ENCODE data around the gene CLSTN3.

Gene CLSTN3

DNA sequence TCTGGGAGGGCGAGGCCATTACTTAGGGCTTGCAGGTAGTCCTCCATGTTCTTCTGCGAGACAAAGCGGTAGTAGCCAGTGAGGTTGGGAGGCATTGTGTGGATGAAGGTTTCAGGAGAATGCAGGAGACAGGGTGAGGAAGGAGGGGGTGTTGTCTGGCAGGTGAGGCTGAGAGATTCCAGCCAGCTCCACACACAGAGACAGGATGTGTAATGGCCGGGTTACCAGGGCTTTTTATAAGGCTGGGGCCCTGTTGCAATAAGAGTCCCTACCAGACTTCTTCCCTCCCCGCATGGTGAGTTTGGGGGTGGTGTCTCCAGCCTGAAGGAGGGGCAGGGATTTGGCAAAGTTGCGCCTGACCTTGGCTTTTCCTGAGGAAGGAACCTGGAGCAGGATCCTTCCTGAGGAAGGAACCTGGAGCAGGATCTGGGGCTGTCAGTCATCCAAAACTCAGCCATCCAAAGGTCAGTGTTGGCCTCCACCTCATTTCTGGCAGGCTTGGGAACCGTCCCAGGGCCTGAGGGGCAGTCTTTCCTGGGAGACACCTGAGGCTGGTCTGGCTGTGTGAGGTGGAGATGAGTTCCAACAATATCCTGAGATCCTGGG, 1.4 kb upstream of the CLSTN3 start, which contains the start of gene RBP5:
Gene RBP5, minus strand, starts transcription at position 209 of the 606 bp plus-strand sequence. Its CDS starts 114 bp downstream, at position 95.
- DNase-seq = no peak

DNA sequence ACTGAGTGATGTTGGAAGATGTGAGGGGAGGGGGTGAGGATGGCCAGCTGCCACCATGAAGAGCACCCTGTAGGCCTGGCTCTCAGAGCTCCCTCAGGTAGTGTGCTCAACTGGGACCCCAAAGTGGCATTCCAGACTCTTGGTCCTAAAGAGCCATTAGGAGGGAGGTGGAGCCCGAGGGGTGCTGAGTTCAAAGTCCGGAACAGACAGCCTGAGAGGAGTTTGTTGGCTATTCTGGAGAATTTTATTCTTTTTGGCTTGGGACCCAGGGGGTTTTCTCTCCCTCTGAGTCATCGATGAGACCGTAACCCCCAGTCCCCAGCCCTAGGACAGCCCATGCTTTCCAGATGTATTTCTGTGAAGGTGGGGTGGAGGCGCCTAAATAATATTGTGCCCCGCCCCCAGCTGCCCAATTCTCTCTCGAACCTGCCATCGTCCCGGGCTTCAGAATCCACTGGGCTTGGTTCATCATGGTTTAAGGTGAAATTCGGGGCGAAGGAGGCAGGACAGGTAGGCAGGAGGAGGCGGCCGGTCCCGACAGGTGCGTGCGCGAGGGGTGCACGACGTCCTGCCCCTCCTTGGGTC, 792 bp upstream of the CLSTN3 start:
- DNase-seq = no peak

DNA sequence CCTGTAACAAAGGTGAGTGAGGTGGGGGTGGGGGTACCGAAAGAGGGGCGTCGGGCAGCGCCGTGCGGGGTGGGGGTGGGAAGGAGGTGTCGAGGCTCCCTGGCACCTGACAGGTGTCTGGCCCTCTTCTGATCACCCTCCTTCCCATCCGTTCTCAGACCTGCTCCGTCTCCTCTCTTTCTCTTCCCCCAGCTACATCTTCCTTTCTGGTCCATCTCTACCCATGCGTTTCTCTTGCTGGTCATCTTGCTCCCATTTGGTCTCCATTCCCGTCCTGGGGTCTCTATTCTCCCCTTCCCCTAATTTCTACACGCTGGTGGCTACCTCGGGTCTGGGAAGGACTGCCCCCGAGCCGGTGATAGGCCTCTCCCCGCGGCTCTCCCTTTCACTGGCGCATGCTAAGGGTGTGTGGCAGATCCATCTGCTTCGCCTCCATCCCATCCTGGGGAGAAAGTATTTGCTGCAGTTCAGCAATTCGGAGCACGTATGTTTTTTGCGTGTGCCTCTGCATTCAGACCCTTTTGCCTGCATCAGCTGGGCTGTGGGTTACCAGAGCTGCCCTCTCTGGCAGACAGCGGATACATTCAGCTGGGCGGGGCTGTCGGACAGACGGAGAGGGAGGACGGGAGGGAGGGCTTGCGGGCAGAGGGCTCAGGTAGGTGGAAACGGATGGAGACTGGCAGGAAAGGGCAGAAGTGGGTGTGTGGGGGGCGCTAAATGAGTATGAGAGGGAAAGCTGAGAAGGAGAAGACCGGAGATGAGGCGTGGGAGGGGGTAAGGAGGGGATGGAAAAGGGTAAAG, 730 bp downstream of the CLSTN3 start:
- DNase-seq = peak; percentile 93

GRCh38 chr12:7131502-7131866, 1.3 kb downstream of the CLSTN3 start:
- no peak for DNase-seq

GRCh38 chr12:7134396-7135166, 4.4 kb downstream of the CLSTN3 start:
- DNase-seq = no peak

DNA sequence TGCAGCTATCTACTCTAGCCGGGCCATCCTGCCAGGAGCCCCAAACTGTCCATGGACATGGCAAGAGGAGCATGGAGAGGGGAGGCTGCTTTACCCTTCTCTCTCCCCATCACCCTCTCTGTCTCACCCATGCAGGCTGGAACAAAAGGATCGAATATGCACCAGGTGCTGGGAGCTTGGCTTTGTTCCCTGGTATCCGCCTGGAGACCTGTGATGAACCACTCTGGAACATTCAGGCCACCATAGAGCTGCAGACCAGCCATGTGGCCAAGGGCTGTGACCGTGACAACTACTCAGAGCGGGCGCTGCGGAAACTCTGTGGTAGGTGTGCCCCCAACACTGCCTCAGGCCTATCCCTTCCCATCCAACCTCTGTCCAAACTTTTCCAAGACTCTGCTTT, 5.9 kb downstream of the CLSTN3 start:
- DNase-seq = no peak

DNA sequence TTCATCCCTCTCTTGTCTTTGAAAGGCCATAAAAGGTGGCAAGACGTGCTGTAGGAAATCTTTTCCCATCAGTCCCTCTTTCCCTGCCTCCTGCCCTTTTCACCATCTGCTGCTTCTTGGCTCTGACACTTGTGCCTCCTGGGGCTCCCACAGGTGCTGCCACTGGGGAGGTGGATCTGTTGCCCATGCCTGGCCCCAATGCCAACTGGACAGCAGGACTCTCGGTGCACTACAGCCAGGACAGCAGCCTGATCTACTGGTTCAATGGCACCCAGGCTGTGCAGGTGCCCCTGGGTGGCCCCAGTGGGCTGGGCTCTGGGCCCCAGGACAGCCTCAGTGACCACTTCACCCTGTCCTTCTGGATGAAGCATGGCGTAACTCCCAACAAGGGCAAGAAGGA, 6.5 kb downstream of the CLSTN3 start:
- no peak for DNase-seq

- DNase-seq = no peak
These were observed 7.7 kb downstream of the CLSTN3 start for GRCh38 chr12:7137908-7138307.

- no peak for DNase-seq
These were observed 9.0 kb downstream of the CLSTN3 start for GRCh38 chr12:7139200-7139599.

GRCh38 chr12:7141351-7142005, 11.3 kb downstream of the CLSTN3 start:
- no peak for DNase-seq

DNA sequence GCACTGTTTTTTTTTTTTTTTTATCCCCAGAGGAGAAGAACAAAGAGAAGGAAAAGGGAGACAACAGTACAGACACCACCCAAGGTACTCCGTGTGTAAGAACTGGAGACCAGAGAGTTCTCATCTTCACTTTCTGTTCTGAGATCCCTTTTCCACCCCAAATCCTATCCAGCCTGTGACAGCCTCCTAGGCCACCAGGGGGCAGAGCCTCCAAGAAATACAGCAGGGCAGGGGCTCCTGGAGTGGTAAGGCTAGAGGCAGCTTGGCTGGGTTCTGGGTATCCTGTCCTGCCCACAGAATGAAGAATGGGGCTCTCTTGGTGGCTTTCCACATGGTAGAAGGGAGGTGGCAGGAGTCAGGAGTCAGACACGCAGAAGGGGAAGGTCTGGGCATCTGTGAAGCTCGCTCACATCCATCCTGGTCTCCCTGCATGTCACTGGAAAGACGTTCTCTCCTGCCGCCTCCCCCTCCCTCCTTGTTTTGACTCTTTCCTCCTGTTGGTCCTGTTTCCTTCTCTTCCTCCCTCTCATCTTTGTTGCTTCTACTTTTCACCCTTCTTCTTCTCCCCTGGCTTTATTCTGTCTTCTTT, 12.0 kb downstream of the CLSTN3 start:
- peak; percentile 76 for DNase-seq

GRCh38 chr12:7142809-7143465, 12.8 kb downstream of the CLSTN3 start:
- no peak for DNase-seq

DNA sequence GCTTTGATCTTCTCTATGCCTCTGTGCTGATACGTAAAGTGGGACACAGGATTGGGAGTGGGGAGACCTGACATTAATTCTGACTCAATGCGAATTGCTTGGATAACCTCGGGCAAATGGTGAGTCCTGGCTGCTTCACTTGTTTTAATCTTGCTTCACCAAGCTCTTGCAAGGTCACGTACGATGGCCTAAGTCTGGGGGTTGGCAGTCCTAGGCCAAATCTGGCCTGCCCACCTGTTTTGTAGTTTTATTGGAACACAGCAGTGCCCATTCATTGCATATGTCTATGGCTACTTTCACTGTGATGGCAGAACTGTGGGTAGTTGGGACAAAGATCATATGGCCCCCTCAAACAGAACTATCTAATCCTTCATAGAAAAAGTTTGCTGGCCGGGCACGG, 13.4 kb downstream of the CLSTN3 start:
- DNase-seq = no peak

DNA sequence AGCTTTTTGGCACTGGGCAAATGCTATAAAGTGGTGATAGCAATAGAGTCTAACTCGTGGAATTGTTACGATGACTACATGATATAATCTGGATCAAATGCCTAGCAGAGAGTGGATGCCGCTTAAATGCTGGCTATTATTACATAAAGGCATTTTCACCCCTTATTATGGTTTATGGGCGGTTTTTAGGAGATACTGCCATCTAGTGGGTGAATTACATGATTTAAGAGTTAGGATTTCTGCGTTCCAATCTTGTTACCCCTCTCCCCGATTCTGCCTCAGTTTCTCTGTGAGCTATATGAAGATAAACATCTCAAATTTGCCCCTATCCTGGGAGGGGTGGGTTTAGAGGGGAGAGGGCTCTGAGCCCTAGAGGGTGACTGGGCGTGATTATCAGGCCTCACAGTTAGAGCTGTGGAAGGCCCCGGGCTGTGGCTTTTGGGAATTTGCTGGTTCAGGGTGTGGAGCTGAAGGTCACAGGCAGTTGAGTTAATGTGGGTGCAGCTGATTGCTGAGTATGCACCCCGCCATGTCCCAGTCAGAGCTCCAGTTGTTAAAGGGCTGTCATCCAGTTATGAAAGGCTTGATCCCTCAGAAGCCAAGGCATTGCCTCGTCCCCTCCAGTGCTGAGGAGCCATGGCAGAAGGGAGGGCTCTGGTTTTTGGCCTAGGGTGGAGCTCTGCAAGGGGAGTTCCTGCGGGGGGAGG, 14.4 kb downstream of the CLSTN3 start:
- DNase-seq = peak; percentile 96

DNA sequence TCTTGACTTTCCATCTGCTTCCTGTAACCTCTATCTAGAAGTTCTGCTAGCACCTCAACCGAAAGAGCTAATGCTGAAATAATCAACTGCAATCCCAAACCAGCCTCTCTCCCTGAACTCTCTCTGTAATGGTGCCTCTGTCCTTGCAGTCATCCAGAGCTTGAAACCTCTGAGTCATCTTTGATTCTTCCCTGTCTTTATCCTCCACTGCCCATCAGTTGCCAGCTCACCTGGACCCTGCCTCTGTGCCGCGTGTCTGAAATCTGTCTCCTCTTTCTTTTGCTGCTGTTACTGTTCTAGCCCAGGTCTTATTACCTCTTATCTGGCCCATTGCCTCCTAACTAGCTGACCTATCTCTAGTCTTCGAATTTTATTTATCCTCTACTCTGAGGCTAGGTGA, 15.5 kb downstream of the CLSTN3 start:
- DNase-seq = no peak

- DNase-seq = peak; percentile 54
These were observed 16.1 kb downstream of the CLSTN3 start for GRCh38 chr12:7146228-7146627.

DNA sequence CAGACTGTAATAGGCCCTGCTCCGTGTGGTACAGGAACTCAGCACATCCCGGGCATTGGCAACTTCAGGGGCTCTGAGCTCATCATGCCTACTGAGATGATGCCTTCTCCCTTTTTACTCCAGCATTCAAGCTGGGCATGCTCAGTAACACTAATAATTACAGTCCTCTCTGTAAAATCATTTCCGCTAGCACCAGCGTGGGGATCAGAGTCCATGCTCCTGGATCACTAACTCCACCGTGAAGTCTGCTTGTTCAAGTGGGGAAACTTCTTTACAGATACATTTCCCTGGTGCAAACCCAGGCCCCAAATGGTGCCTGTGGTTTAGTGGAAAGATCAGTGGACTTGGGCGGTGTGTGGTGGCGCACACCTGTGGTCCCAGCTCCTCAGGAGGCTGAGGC, 16.7 kb downstream of the CLSTN3 start:
- DNase-seq = no peak

GRCh38 chr12:7150356-7150755, 20.2 kb downstream of the CLSTN3 start:
- no peak for DNase-seq

GRCh38 chr12:7150841-7151240, 20.7 kb downstream of the CLSTN3 start:
- DNase-seq = no peak

- DNase-seq = no peak
These were observed 21.4 kb downstream of the CLSTN3 start for GRCh38 chr12:7151532-7151931.

DNA sequence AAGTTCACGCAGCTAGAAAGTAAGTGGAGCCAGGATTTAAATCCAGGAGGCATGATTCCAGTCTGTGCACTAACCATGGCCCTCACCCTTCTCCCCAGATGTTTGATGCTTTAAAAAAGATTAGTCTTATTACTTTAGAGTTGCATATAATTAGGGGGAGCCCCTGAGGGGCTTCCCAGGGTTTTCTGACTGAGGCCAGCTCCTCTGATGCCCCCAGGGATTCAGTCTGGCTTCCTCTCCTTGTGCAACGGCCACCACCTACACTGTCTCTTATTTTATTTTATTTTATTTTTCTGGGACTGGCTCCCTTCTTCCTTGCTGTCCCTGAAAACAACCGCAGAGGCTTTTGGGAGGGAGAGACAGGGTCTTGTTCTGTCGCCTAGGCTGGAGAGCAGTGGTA, 22.6 kb downstream of the CLSTN3 start:
- no peak for DNase-seq

All from NCI-H2171 treated with DMSO at 0.1 percent for 48 hours (cell line).